HG03196 (cell line): Measurements from ENCODE around the gene SNCAIP.
"Not testable (repeated sequence)": the region's sequence is repeated elsewhere in the genome, so short reads cannot be mapped to it uniquely, and the experiment has no call there.

Source experiments
- ATAC-seq: cut with Tn5 transposase; IDR thresholded peaks from one replicate; pipeline ENCODE4 v1.9.1; 2021; ENCODE audit not compliant: unreplicated experiment

Gene SNCAIP

GRCh38 chr5:122354293-122354692 is 42.3 kb downstream of the SNCAIP start:
- ATAC-seq, result no peak

- no peak for ATAC-seq
Measured at GRCh38 chr5:122355324-122355723, 43.3 kb downstream of the SNCAIP start.

- no peak for ATAC-seq
Measured at GRCh38 chr5:122356855-122357254, 44.8 kb downstream of the SNCAIP start.

GRCh38 chr5:122358372-122358979 is 46.4 kb downstream of the SNCAIP start:
- ATAC-seq, result no peak

- no peak for ATAC-seq
Measured at GRCh38 chr5:122362361-122362760, 50.3 kb downstream of the SNCAIP start.

GRCh38 chr5:122363623-122364022 is 51.6 kb downstream of the SNCAIP start:
- ATAC-seq, result no peak

GRCh38 chr5:122366501-122366900 is 54.5 kb downstream of the SNCAIP start:
- ATAC-seq, result no peak

GRCh38 chr5:122367456-122367855 is 55.4 kb downstream of the SNCAIP start:
- ATAC-seq, result no peak

- no peak for ATAC-seq
Measured at GRCh38 chr5:122368510-122369251, 56.6 kb downstream of the SNCAIP start.

GRCh38 chr5:122369253-122369815 is 57.3 kb downstream of the SNCAIP start:
- ATAC-seq, result no peak

GRCh38 chr5:122371511-122372151 is 59.6 kb downstream of the SNCAIP start:
- ATAC-seq, result no peak

- no peak for ATAC-seq
Measured at GRCh38 chr5:122374110-122374509, 62.1 kb downstream of the SNCAIP start.

GRCh38 chr5:122375801-122376200 is 63.8 kb downstream of the SNCAIP start:
- ATAC-seq, result no peak

- no peak for ATAC-seq
Measured at GRCh38 chr5:122376250-122376649, 64.2 kb downstream of the SNCAIP start.

GRCh38 chr5:122377026-122377425 is 65.0 kb downstream of the SNCAIP start:
- ATAC-seq, result no peak

GRCh38 chr5:122382938-122383337 is 70.9 kb downstream of the SNCAIP start:
- ATAC-seq, result not testable (repeated sequence)

GRCh38 chr5:122384739-122385235 is 72.8 kb downstream of the SNCAIP start:
- no peak for ATAC-seq

- no peak for ATAC-seq
Measured at GRCh38 chr5:122385286-122385685, 73.2 kb downstream of the SNCAIP start.

- no peak for ATAC-seq
Measured at GRCh38 chr5:122385808-122386207, 73.8 kb downstream of the SNCAIP start.

GRCh38 chr5:122390154-122390553 is 78.1 kb downstream of the SNCAIP start:
- ATAC-seq, result no peak

GRCh38 chr5:122390694-122391093 is 78.7 kb downstream of the SNCAIP start:
- ATAC-seq, result no peak

- no peak for ATAC-seq
Measured at GRCh38 chr5:122391621-122392020, 79.6 kb downstream of the SNCAIP start.
